Calu3 (cell line): ENCODE data around the gene ASF1B. TPM values are rescaled to one million over a fixed set of nuclear protein-coding genes. Genes with fewer than 3 reads are reported as not detected.
"Not testable (repeated sequence)": the region's sequence is repeated elsewhere in the genome, so short reads cannot be mapped to it uniquely, and the experiment has no call there.

Experiments
- BruUV-seq: library from RNA; stranded (reverse); fragments of 400-500 nt; replicated peaks from 2 replicates; lab custom pipeline; 2021; lab: Mats Ljungman, UMichigan
- CTCF ChIA-PET: fragments of 300-600 bp; sonication (Branson Sonifier 250); formaldehyde crosslinking; loops from one replicate; lab custom pipeline; 2022; ENCODE audit warnings: antibody characterized with exemption; lab: Charles Lee
- DNase-seq: peaks from one replicate; pipeline ENCODE4 v3.0.0; 2022
- H3K27ac Mint-ChIP-seq: one replicate; pipeline ENCODE4 v1.8.0; 2022; ENCODE audit warnings: mixed read lengths; ENCODE audit not compliant: unreplicated experiment
- H3K27me3 Mint-ChIP-seq: one replicate; pipeline ENCODE4 v1.8.0; 2022; ENCODE audit warnings: mixed read lengths; ENCODE audit not compliant: unreplicated experiment
- H3K36me3 Mint-ChIP-seq: one replicate; pipeline ENCODE4 v1.8.0; 2022; ENCODE audit warnings: mild to moderate bottlenecking, moderate library complexity, mixed read lengths; ENCODE audit not compliant: insufficient read depth, unreplicated experiment
- H3K4me1 Mint-ChIP-seq: one replicate; pipeline ENCODE4 v1.8.0; 2022; ENCODE audit warnings: mild to moderate bottlenecking, low read depth, mixed read lengths; ENCODE audit not compliant: unreplicated experiment
- H3K4me3 Mint-ChIP-seq: one replicate; pipeline ENCODE4 v1.8.0; 2022; ENCODE audit warnings: mild to moderate bottlenecking, low read depth, moderate library complexity, mixed read lengths; ENCODE audit not compliant: unreplicated experiment
- H3K9me3 Mint-ChIP-seq: one replicate; pipeline ENCODE4 v1.8.0; 2022; ENCODE audit warnings: low read depth, mixed read lengths; ENCODE audit not compliant: unreplicated experiment
- intact Hi-C: fragments of 100-400 bp; cut with micrococcal nuclease; formaldehyde crosslinking; loops from one replicate; pipeline ENCODE4 v1.10.0; 2022; ENCODE audit not compliant: unreplicated experiment
- total RNA-seq: library from RNA; stranded (reverse); gene quantifications from 2 replicates; pipeline ENCODE4 v1.2.3, GENCODE V29; 2022
- TF ChIP-seq, protein P1 (sequence below): fragments of 200-600 bp; IDR thresholded peaks from one replicate; pipeline ENCODE4 v1.8.0; 2022; ENCODE audit warnings: antibody characterized with exemption; ENCODE audit not compliant: unreplicated experiment

The ASF1B gene
- total RNA-seq, 1 experiment from 2014 or later: 42.6 TPM

DNA sequence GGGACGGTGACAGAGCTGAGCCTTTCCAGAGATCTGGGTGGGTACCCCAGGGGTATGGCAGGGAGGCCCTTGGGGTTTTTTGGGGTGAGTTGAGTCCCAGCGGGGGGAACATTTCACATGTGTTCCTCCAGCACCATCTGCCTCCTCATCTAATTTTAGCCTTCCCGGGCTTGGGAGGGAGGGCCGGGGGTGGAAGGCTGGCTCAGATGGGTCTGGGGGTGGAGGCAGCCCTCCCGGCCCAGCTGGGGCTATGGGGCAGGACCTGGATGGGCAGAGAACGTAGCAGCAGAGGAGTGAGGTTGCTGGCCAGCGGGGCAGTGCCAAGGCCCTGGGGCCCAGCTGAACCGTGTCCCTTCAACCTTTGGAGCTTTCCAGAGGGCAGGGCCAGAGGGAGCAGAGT is 46.1 kb upstream of the ASF1B start:
- no peaks in the 10 kb centered on the region for H3K9me3 Mint-ChIP-seq
- TF ChIP-seq, protein P1, sequence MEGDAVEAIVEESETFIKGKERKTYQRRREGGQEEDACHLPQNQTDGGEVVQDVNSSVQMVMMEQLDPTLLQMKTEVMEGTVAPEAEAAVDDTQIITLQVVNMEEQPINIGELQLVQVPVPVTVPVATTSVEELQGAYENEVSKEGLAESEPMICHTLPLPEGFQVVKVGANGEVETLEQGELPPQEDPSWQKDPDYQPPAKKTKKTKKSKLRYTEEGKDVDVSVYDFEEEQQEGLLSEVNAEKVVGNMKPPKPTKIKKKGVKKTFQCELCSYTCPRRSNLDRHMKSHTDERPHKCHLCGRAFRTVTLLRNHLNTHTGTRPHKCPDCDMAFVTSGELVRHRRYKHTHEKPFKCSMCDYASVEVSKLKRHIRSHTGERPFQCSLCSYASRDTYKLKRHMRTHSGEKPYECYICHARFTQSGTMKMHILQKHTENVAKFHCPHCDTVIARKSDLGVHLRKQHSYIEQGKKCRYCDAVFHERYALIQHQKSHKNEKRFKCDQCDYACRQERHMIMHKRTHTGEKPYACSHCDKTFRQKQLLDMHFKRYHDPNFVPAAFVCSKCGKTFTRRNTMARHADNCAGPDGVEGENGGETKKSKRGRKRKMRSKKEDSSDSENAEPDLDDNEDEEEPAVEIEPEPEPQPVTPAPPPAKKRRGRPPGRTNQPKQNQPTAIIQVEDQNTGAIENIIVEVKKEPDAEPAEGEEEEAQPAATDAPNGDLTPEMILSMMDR: no peak
- no peaks in the 10 kb centered on the region for H3K27me3 Mint-ChIP-seq
- H3K27ac Mint-ChIP-seq: no peak overlapping the region
- CTCF ChIA-PET: no interaction called here
- DNase-seq: no peak
- H3K4me3 Mint-ChIP-seq: no peak overlapping the region
- no TSS peak for BruUV-seq
- intact Hi-C loops: no loop called here
- no peaks in the 10 kb centered on the region for H3K4me1 Mint-ChIP-seq
- no peaks in the 10 kb centered on the region for H3K36me3 Mint-ChIP-seq

DNA sequence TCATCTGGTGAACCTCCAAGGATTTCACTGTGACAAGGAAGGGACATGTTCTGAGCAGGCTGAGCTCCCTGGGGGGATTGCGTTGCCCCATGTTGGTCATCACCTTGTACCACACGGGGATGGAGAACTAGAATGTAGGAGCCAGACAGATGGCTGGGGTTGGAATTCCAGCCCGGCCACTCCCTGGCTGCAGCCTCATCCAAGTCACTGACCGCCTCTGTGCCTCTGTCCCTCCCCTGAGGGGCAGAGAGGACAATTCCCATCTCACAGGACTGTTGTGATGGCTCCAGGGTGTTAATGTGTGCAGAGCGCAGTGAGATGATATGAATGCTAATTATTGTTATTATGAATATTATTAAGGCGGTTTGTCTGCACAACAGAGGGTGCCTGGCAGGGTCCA is 45.5 kb upstream of the ASF1B start:
- Mint-ChIP-seq H3K4me1 (no peaks in the 10 kb centered on the region), H3K27me3 (no peaks in the 10 kb centered on the region), H3K4me3 (no peak overlapping the region), H3K27ac (no peak overlapping the region), H3K9me3 (no peaks in the 10 kb centered on the region), H3K36me3 (no peaks in the 10 kb centered on the region)
- intact Hi-C loops: no loop called here
- DNase-seq: no peak
- CTCF ChIA-PET: no interaction called here
- TF ChIP-seq, protein P1: no peak
- BruUV-seq: no TSS peak

DNA sequence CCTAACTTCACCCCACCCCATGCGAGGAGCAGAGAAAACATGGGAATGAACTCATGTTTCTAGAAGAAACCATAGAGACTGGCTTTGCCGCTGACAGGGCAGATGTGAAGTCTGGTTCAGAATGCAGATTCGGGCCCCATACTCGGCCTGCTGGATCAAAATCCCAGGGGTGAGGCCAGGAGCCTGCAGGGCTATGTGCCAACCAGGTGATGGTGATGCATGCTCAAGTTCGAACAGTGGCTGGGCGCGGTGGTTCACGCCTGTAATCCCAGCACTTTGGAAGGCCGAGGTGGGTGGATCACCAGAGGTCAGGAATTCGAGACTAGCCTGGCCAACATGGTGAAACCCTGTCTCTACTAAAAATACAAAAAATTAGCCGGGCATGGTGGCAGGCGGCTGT is 44.8 kb upstream of the ASF1B start:
- H3K9me3 Mint-ChIP-seq, DNase-seq, BruUV-seq, intact Hi-C loops, H3K27me3 Mint-ChIP-seq, H3K4me3 Mint-ChIP-seq, H3K36me3 Mint-ChIP-seq, H3K27ac Mint-ChIP-seq, CTCF ChIA-PET, H3K4me1 Mint-ChIP-seq: not testable (repeated sequence)

DNA sequence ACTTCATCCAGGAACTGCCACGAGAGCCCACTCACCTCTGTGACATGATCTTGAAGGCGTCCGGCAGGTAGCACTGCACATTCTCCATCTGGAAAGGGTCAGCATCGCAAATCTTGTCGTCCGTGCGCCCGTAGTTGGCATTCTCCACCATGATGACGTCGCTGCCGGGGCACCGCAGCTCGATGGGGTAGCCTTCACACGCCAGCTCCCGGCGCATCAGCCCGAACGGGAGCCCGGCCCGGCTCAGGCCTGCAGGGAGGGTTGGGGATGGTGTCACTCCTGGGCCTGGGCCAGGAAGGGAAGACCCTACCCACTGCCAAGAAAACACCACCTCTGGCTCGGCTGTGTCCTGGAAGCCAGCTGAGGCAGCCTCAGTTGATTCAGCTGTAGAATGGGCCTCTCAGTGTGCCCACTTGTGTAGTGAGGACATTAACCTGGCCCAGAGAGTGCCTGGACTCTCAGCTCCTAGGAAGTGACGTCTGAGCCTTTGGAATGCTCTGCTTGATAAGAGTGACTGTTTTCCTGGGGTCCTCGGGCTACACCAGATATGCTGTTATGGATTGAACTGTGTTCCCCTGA is 41.2 kb upstream of the ASF1B start:
- no peak overlapping the region for H3K4me3 Mint-ChIP-seq
- peaks cover 6% of the 10 kb centered on the region for H3K36me3 Mint-ChIP-seq
- H3K9me3 Mint-ChIP-seq: no peaks in the 10 kb centered on the region
- no peaks in the 10 kb centered on the region for H3K27me3 Mint-ChIP-seq
- H3K4me1 Mint-ChIP-seq: no peaks in the 10 kb centered on the region
- H3K27ac Mint-ChIP-seq: no peak overlapping the region
- TF ChIP-seq, protein P1: no peak
- CTCF ChIA-PET: no interaction called here
- intact Hi-C loops: no loop called here
- no peak for DNase-seq
- no TSS peak for BruUV-seq

DNA sequence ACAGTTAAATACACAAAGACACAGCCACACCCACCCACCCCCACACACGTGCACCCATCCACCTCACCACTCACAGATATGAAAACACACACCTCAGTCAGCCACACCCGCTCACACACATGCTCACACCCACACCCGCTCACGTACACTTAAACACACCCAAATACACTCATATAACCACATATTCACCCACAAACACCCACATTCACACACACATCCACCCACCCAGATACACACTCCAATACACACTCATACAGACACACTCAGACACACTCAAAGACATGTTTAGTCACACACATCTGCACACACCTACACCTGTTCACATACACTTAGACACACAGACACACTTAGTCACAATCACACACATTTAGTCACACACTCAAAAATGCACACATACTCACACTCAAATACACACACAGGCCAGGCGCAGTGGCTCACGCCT is 39.0 kb upstream of the ASF1B start:
- H3K27ac Mint-ChIP-seq: no peak overlapping the region
- H3K36me3 Mint-ChIP-seq: peaks cover 6% of the 10 kb centered on the region
- intact Hi-C loops: no loop called here
- H3K9me3 Mint-ChIP-seq: no peaks in the 10 kb centered on the region
- TF ChIP-seq, protein P1: no peak
- H3K4me3 Mint-ChIP-seq: no peak overlapping the region
- no peaks in the 10 kb centered on the region for H3K4me1 Mint-ChIP-seq
- CTCF ChIA-PET: no interaction called here
- no peak for DNase-seq
- no peaks in the 10 kb centered on the region for H3K27me3 Mint-ChIP-seq
- no TSS peak for BruUV-seq
